Heart right ventricle (tissue), 16 donors: Measurements from ENCODE around the gene ZNF333. TPM values are rescaled to one million over a fixed set of nuclear protein-coding genes. Genes with fewer than 3 reads are reported as not detected.

Experiments used
- ATAC-seq, 8 donors: fragments of 200-7000 bp; cut with Tn5 transposase; one replicate each; pipeline ENCODE4 v1.9.1; 2020; ENCODE audit warnings: mild to moderate bottlenecking in 8 of 8, moderate library complexity in 8 of 8, moderate number of reproducible peaks in 1 of 8
- DNase-seq, 2 donors: peaks; one replicate each; pipeline ENCODE4 v3.0.0-alpha.2; 2020
- H3K27ac ChIP-seq, 10 donors: fragments of 200-600 bp; sonication (generic) in 2 of 10; one replicate each; pipeline versions ENCODE4 v1.5.0 to v1.8.0; 2020 to 2022; ENCODE audit warnings: mild to moderate bottlenecking in 3 of 10
- H3K27me3 ChIP-seq, 7 donors: fragments of 200-600 bp; one replicate each; pipeline ENCODE4 v1.8.0; 2021 to 2022; ENCODE audit warnings: mild to moderate bottlenecking in 2 of 7
- H3K36me3 ChIP-seq, 9 donors: fragments of 200-600 bp; sonication (generic) in 1 of 9; one replicate each; pipeline versions ENCODE4 v1.5.0 to v1.8.0; 2020 to 2022; ENCODE audit warnings: mild to moderate bottlenecking in 2 of 9
- H3K4me1 ChIP-seq, 9 donors: fragments of 200-600 bp; sonication (generic) in 1 of 9; one replicate each; pipeline versions ENCODE4 v1.5.0 to v1.8.0; 2020 to 2022; ENCODE audit warnings: mild to moderate bottlenecking in 4 of 9
- H3K4me3 ChIP-seq, 10 donors: fragments of 200-600 bp; sonication (generic) in 2 of 10; one replicate each; pipeline versions ENCODE4 v1.5.0 to v1.8.0; 2020 to 2022; ENCODE audit warnings: mild to moderate bottlenecking in 7 of 10, moderate library complexity in 2 of 10
- H3K9me3 ChIP-seq, 11 donors: fragments of 200-600 bp in 10 of 11; sonication (generic) in 2 of 11; one replicate each; pipeline versions ENCODE4 v1.5.0 to v1.8.0; 2013 to 2022; ENCODE audit warnings: mild to moderate bottlenecking in 2 of 11, control low read depth in 1 of 11, moderate library complexity in 1 of 11
- WGBS, 2 donors: extraction: QIAGEN DNeasy Blood & Tissue Kit; methylation state at CpG; one replicate each; pipeline ENCODE4 v1.1.7; 2013; ENCODE audit warnings: inconsistent platforms in 1 of 2; 5-methylcytosine and 5-hydroxymethylcytosine counted together
- intact Hi-C, 10 donors: fragments of 100-400 bp; cut with DNase I; formaldehyde crosslinking; loops; one replicate each; pipeline versions ENCODE4 v1.11.1 to v1.14.2; 2022
- polyA plus RNA-seq, 2 donors: library from polyadenylated mRNA; stranded (reverse); fragments of 200-250 nt; gene quantifications; one replicate each; pipeline ENCODE4 v1.2.3, GENCODE V29; 2013
- total RNA-seq, 10 donors: library from RNA; stranded (reverse); fragmentation: NEBNext Ultra II Directional in 3 of 10; extraction: Animal tissue kit (Norgen Biotek cat#: 25700) in 3 of 10; gene quantifications; one replicate each; pipeline versions ENCODE4 v1.2.1 to v1.2.4, GENCODE V29; 2021 to 2023
- TF ChIP-seq, protein P1 (sequence below), 9 donors: fragments of 200-600 bp; sonication (generic) in 2 of 9; IDR thresholded peaks; one replicate each; pipeline versions ENCODE4 v1.5.0 to v1.8.0; 2021 to 2022; ENCODE audit warnings: antibody characterized with exemption in 9 of 9, mild to moderate bottlenecking in 5 of 9, moderate library complexity in 1 of 9
- donor health status: Arrhythmogenic right ventricular cardiomyopathy.
- donor health status: ischemic (EF 13 %, LVEDD 7.1; RV severe dilation, severe dysfunction).
- donor health status: healthy with polysubstance abuse.
- donor health status: DM: no; HTN: yes; CAD: no.
- donor health status: DM: no; HTN: no; CAD: no.
- donor health status: ischemic (EF 25% LVEDD 6.9; RV normal size, moderate dysfunction).
- donor health status: ischemic (EF 25% LVEDD 5.7; RV mildly dilated, moderate dysfunction).
- donor health status: healthy.
- donor health status: DM: yes; HTN: yes; CAD: no.
- donor health status: Ischemic cardiomyopathy.
- donor health status: ischemic (EF 35%, LVEDD 5.7; RV mildly dilated, moderate dysfunction).
- donor health status: nonischemic (EF 11% LVEDD 7.7; RV severe dilation, severe dysfunction).
- donor health status: DM: yes; HTN: yes; CAD: no.
- donor health status: PGD.
- donor health status: ischemic (EF 29% LVEDD 5.4; RV normal size, mild dysfunction).
- donor health status: nonischemic (EF 23%, LVEDD 6.1; RV moderate dilation, normal function).

The ZNF333 gene
- total and polyA plus RNA-seq, 12 donors, result 4.2 to 12.8 (median 8.5) TPM

DNA sequence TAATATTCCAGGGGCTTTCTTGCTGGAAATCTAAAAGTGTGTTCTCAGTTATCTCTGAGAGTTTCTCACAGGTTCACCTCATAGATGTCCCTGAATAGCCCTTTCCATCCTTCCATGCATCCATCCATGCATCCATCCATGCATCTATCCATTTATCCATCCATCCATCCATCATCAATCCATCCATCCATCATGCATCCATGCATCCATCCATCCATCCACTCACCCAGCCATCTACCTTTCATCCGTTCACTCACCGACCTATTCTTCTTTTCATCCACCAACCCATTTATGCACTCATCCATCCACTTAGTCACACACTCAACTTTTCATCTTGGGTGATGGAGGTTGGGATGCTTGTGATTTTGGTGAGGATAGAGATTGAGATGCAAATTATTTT, 7.8 kb upstream of the ZNF333 start:
- 85 to 88% methylated on average over 2 of the region's 2 CpGs for WGBS, 2 donors
- H3K4me1 ChIP-seq, result peaks cover 0 to 17% (median 0%) of the 10 kb centered on the region in 9 donors
- intact Hi-C loops, result loop anchor here in 1 of 10 donors (10.0 kb wide), 1 partner anchor 107 kb away; the partner anchor contains the start of gene NDUFB7

DNA sequence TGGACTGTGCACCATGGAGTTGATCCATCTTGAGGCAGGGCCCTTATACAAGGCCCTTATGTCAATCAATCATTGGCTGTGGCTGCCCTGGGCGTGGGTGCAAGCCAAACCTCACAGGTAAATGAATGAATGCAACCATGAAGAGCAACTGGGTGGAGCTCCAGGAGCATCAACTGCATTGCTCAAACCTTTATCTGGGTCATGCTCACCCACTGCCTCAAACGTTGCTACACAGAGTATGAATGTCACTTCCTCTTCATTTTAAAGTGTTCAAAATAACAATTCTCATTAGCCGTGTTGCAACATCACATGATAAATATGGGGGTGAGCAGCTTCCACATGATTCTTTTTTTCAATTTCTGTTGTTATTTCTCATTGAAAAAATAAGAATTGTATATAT, 6.4 kb upstream of the ZNF333 start:
- Histone ChIP-seq H3K36me3 (no peaks in the 10 kb centered on the region), H3K9me3 (no peaks in the 10 kb centered on the region), H3K27ac (peak overlapping the region in 1 of 10 donors; percentile 16), H3K4me1 (peaks cover 0 to 17% (median 0%) of the 10 kb centered on the region in 9 donors), H3K27me3 (peaks cover 0 to 7% (median 0%) of the 10 kb centered on the region in 7 donors), H3K4me3 (no peak overlapping the region)
- intact Hi-C loops, result loop anchor here in 1 of 10 donors (10.0 kb wide), 1 partner anchor 109 kb away; the partner anchor contains the start of gene NDUFB7
- TF ChIP-seq, protein P1, sequence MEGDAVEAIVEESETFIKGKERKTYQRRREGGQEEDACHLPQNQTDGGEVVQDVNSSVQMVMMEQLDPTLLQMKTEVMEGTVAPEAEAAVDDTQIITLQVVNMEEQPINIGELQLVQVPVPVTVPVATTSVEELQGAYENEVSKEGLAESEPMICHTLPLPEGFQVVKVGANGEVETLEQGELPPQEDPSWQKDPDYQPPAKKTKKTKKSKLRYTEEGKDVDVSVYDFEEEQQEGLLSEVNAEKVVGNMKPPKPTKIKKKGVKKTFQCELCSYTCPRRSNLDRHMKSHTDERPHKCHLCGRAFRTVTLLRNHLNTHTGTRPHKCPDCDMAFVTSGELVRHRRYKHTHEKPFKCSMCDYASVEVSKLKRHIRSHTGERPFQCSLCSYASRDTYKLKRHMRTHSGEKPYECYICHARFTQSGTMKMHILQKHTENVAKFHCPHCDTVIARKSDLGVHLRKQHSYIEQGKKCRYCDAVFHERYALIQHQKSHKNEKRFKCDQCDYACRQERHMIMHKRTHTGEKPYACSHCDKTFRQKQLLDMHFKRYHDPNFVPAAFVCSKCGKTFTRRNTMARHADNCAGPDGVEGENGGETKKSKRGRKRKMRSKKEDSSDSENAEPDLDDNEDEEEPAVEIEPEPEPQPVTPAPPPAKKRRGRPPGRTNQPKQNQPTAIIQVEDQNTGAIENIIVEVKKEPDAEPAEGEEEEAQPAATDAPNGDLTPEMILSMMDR (IDR thresholded peaks at IDR 0.05), result no peak
- ATAC-seq (no peak), DNase-seq (no peak)
- WGBS, 2 donors, result 37 to 48% methylated on average over 3 of the region's 3 CpGs

More for the DNA sequence above, 7.8 kb upstream of the ZNF333 start:
- no peak for ATAC-seq
- no peaks in the 10 kb centered on the region for H3K9me3 ChIP-seq
- TF ChIP-seq, protein P1 (IDR thresholded peaks at IDR 0.05), result no peak
- H3K36me3 ChIP-seq, result no peaks in the 10 kb centered on the region
- no peak overlapping the region for H3K4me3 ChIP-seq
- H3K27me3 ChIP-seq, result peaks cover 0 to 7% (median 0%) of the 10 kb centered on the region in 7 donors
- no peak for DNase-seq
- no peak overlapping the region for H3K27ac ChIP-seq

DNA sequence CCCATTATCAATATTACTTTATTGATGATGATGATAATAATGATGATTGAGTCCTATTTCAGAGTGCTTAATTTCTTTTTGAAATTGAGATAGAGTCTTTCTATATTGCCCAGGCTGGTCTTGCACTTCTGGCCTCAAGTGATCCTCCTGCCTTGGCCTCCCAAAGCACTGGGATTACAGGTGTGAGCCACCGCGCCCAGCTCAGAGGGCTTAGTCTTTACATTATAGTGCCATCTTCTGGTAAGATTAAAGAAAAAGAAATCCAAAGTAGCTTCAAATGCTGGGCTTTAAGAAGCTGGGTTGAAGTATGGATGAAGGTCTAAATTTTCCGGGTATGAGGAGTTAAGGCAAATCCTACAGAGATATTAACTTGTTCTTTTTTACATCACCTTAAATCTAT, 3.4 kb upstream of the ZNF333 start:
- TF ChIP-seq, protein P1 (IDR thresholded peaks at IDR 0.05), result peak in 7 of 9 donors; percentile 11 to 54 (median 29)
- H3K9me3 ChIP-seq, result no peaks in the 10 kb centered on the region
- peaks cover 0 to 7% (median 0%) of the 10 kb centered on the region in 7 donors for H3K27me3 ChIP-seq
- H3K4me1 ChIP-seq, result peaks cover 3 to 38% (median 13%) of the 10 kb centered on the region in 9 donors
- H3K4me3 ChIP-seq, result no peak overlapping the region
- DNase-seq, result no peak
- 39 to 43% methylated on average over 3 of the region's 3 CpGs for WGBS, 2 donors
- intact Hi-C loops, result loop anchor here in 6 of 10 donors (5.0 to 10.0 kb wide), 3 partner anchors 109 to 114 kb away; partner anchors contain the start of gene NDUFB7 (in 5 of the 6)
- H3K27ac ChIP-seq, result no peak overlapping the region
- ATAC-seq, result no peak
- no peaks in the 10 kb centered on the region for H3K36me3 ChIP-seq

DNA sequence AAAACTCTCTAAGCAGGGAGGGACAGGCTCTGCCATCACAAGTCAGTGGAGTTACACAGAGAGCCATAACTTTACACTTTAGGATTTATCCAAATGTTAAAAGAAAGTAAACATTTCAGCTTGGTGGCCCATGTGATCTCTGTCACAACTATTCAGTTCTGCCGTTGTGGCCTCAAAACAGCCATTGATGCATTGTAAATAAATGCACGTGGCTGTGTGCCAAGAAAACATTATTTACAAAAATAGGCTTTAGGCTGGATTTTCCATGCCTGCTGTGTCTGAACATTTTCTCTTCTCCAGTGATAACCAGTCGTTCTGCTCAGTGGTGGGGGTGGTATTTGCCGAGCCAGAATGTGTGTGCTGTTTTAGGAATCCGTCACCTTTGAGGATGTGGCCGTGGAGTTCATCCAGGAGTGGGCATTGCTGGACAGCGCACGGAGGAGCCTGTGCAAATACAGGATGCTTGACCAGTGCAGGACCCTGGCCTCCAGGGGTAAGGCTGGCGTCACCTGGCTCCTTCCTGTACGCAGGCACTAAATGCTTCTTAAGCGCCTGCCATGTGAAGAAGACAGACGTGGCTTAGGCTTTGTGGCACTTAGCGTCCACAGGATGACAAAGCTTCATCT, 4.9 kb downstream of the ZNF333 start:
- Histone ChIP-seq H3K4me1 (peaks cover 3 to 16% (median 11%) of the 10 kb centered on the region in 9 donors), H3K9me3 (no peaks in the 10 kb centered on the region), H3K27me3 (no peaks in the 10 kb centered on the region), H3K4me3 (no peak overlapping the region), H3K36me3 (peaks cover 0 to 73% (median 39%) of the 10 kb centered on the region in 9 donors), H3K27ac (no peak overlapping the region)
- intact Hi-C loops, result loop anchor here in 1 of 10 donors (5.0 kb wide), 1 partner anchor 122 kb away; the partner anchor contains the start of gene NDUFB7
- DNase-seq (no peak), ATAC-seq (no peak)
- 86 to 91% methylated on average over 13 of the region's 13 CpGs for whole genome bisulfite sequencing, 2 donors
- TF ChIP-seq, protein P1 (IDR thresholded peaks at IDR 0.05), result no peak
